ENCODE data around the gene MUC4.
"Not testable (repeated sequence)": the region's sequence is repeated elsewhere in the genome, so short reads cannot be mapped to it uniquely, and the experiment has no call there.

Gene MUC4

GRCh38 chr3:195809796-195810454 is 1.8 kb downstream of the MUC4 start:
- no peak for DNase-seq

- DNase-seq: no peak
Measured at GRCh38 chr3:195809291-195809785, 2.4 kb downstream of the MUC4 start.

GRCh38 chr3:195808741-195809290 is 2.9 kb downstream of the MUC4 start:
- no peak for DNase-seq

- no peak for DNase-seq
Measured at GRCh38 chr3:195807681-195808121, 4.0 kb downstream of the MUC4 start.

GRCh38 chr3:195806916-195807231 is 4.9 kb downstream of the MUC4 start:
- DNase-seq: no peak

- no peak for DNase-seq
Measured at GRCh38 chr3:195806211-195806915, 5.4 kb downstream of the MUC4 start.

- DNase-seq: not testable (repeated sequence)
Measured at GRCh38 chr3:195805588-195805987, 6.1 kb downstream of the MUC4 start.

- no peak for DNase-seq
Measured at GRCh38 chr3:195805181-195805580, 6.5 kb downstream of the MUC4 start.

GRCh38 chr3:195803289-195803908 is 8.3 kb downstream of the MUC4 start:
- DNase-seq: no peak

- no peak for DNase-seq
Measured at GRCh38 chr3:195802795-195803194, 8.9 kb downstream of the MUC4 start.

GRCh38 chr3:195802261-195802701 is 9.4 kb downstream of the MUC4 start:
- peak; percentile 72 for DNase-seq

GRCh38 chr3:195801251-195802183 is 10.2 kb downstream of the MUC4 start:
- no peak for DNase-seq

GRCh38 chr3:195800240-195800639 is 11.5 kb downstream of the MUC4 start:
- no peak for DNase-seq

- DNase-seq: no peak
Measured at GRCh38 chr3:195796795-195797194, 14.9 kb downstream of the MUC4 start.

- DNase-seq: no peak
Measured at GRCh38 chr3:195794708-195795107, 17.0 kb downstream of the MUC4 start.

- not testable (repeated sequence) for DNase-seq
Measured at GRCh38 chr3:195792621-195793020, 19.1 kb downstream of the MUC4 start.

- no peak for DNase-seq
Measured at GRCh38 chr3:195790901-195791300, 20.8 kb downstream of the MUC4 start.

GRCh38 chr3:195788711-195789581 is 22.8 kb downstream of the MUC4 start:
- no peak for DNase-seq

- not testable (repeated sequence) for DNase-seq
Measured at GRCh38 chr3:195785781-195786405, 25.8 kb downstream of the MUC4 start.

GRCh38 chr3:195784031-195784430 is 27.7 kb downstream of the MUC4 start:
- DNase-seq: not testable (repeated sequence)

GRCh38 chr3:195781236-195781635 is 30.5 kb downstream of the MUC4 start:
- not testable (repeated sequence) for DNase-seq
